Measurements from ENCODE around the gene ARL2BP. TPM values are rescaled to one million over a fixed set of nuclear protein-coding genes. Genes with fewer than 3 reads are reported as not detected.

ARL2BP gene
- total and polyA plus RNA-seq, 2 of the 4 experiments (the other 2 are of a cell fraction): 46.9 to 73.7 TPM

- in situ Hi-C loops (cut with MboI; ENCODE audit: low sequenced_read_pairs) (no loop called here), intact Hi-C loops (cut with micrococcal nuclease) (no loop called here), dilution Hi-C loops (cut with HindIII; ENCODE audit: low sequenced_read_pairs, unreplicated experiment) (no loop called here)
- 100% methylated on average over 3 of the region's 5 CpGs; no CpG with 5 or more reads in 1 of the 2 experiments for WGBS, 2 experiments (ENCODE audit: extremely low coverage in 2 of 2, insufficient read length in 1 of 2)
- Histone ChIP-seq H4K8ac (ENCODE audit: low read depth in 2 of 2, low read length in 2 of 2) (no peak overlapping the region), H2AFZ (replicated peaks; ENCODE audit: low read length, poor library complexity) (no peak overlapping the region), H3K14ac (replicated peaks; ENCODE audit: low read depth, low read length) (no peak overlapping the region), H3K36me3 (ENCODE audit: control insufficient read depth, insufficient read depth, low read length) (peaks cover 43% of the 10 kb centered on the region), H4K91ac (ENCODE audit: insufficient read depth, low read depth, low read length) (no peak overlapping the region), H2AK5ac (ENCODE audit: low read depth, low read length) (no peak overlapping the region), H3K56ac (ENCODE audit: extremely low read depth, insufficient read depth, low read length) (no peak overlapping the region), H3K4me3 (ENCODE audit: insufficient read depth, low read depth, low read length) (no peak overlapping the region), H3K23ac (ENCODE audit: low read depth, low read length) (no peak overlapping the region), H3K4ac (ENCODE audit: low read depth, low read length) (no peak overlapping the region), H2AK9ac (replicated peaks; ENCODE audit: low read depth, low read length, poor library complexity) (no peak overlapping the region), H3K9me3 (ENCODE audit: control insufficient read depth, insufficient read depth, low read length) (peaks cover under 1% of the 10 kb centered on the region; the same call in 1 of the 2 replicates), H4K20me1 (ENCODE audit: insufficient read depth, low read length) (no peaks in the 10 kb centered on the region; the same call in 1 of the 2 replicates), H2BK5ac (ENCODE audit: low read depth, low read length, poor library complexity, severe bottlenecking) (no peak overlapping the region), H3K9me1 (ENCODE audit: insufficient read depth, low read length) (peaks cover 6% of the 10 kb centered on the region), H4K5ac (ENCODE audit: low read depth, low read length) (no peak overlapping the region), H3K9ac (ENCODE audit: low read depth, low read length) (no peak overlapping the region), H3K4me2 (ENCODE audit: low read depth, low read length) (no peak overlapping the region), H3K18ac (ENCODE audit: low read depth, low read length) (no peak overlapping the region), H3K27ac (ENCODE audit: insufficient read depth, low read length) (no peak overlapping the region), H3K27me3 (ENCODE audit: control insufficient read depth, insufficient read depth, low read length) (no peaks in the 10 kb centered on the region), H3K79me1 (ENCODE audit: low read depth in 1 of 2, low read length in 2 of 2) (peaks cover 15 to 32% of the 10 kb centered on the region in 2 experiments; a peak in 3 of 4 replicates), H2BK15ac (ENCODE audit: low read depth, low read length) (no peak overlapping the region), H2BK120ac (ENCODE audit: low read depth, low read length) (no peak overlapping the region), H2BK20ac (ENCODE audit: low read depth, low read length) (no peak overlapping the region), H3K4me1 (ENCODE audit: control insufficient read depth, insufficient read depth, low read length) (no peaks in the 10 kb centered on the region)
- no TSS peak for BruUV-seq (replicated peaks)
- ATAC-seq (ENCODE audit: low read depth): no peak
- TF ChIP-seq CTCF (conservative IDR thresholded peaks at IDR 0.05; ENCODE audit: low read depth, low read length) (no peak), FOS (IDR thresholded peaks at IDR 0.05; ENCODE audit: low read depth, low read length) (no peak), MXI1 (IDR thresholded peaks at IDR 0.05; ENCODE audit: borderline replicate concordance, low read depth, low read length) (no peak), NFE2L2 (IDR thresholded peaks at IDR 0.05; ENCODE audit: low read depth, low read length) (no peak), ELK1 (IDR thresholded peaks at IDR 0.05; ENCODE audit: borderline replicate concordance, low read depth, low read length) (no peak), USF2 (IDR thresholded peaks at IDR 0.05; ENCODE audit: low read depth, low read length) (no peak), CEBPB (IDR thresholded peaks at IDR 0.05; ENCODE audit: low read depth, low read length) (no peak), SMC3 (IDR thresholded peaks at IDR 0.05; ENCODE audit: low read depth, low read length) (no peak), CHD1 (IDR thresholded peaks at IDR 0.05; ENCODE audit: low read depth, low read length) (no peak), BHLHE40 (IDR thresholded peaks at IDR 0.05; ENCODE audit: low read depth, low read length) (no peak), RAD21 (IDR thresholded peaks at IDR 0.05; ENCODE audit: low read length) (no peak)
- ChIA-PET POLR2A (ENCODE audit: unreplicated experiment) (no interaction called here), CTCF (no interaction called here)
- DNase-seq: no peak
These were observed 35.3 kb upstream of the ARL2BP start for GRCh38 chr16:57209780-57210179.
